ENCODE results near the gene COG5.
"Not testable (repeated sequence)": the region's sequence is repeated elsewhere in the genome, so short reads cannot be mapped to it uniquely, and the experiment has no call there.

Gene COG5

DNA sequence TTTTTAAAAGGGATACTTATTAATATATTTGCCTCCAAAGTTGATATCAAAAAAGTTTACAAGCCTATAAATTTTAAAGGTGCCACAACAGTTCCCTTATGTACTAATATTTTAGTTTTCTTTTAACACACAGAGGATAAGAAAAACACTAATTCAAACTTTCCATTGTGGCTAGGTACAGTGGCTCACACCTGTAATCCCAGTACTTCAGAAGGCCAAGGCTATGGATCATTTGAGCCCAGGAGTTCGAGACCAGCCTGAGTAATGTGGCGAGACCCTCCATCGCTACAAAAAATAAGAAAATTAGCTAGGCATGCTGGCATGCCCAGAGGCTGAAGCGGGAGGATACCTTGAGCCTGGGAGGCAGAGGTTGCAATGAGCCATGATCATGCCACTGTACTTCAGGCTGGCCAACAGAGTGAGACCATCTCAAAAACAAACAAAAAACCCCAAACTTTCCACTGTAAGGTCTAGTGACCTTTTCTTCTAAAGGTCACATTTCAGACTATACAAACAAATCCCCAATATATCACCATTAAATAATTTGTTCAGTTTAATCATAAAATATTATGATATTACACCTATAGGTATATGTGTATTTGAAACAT is 287.4 kb downstream of the COG5 start:
- DNase-seq (ENCODE audit: low spot score): no peak

DNA sequence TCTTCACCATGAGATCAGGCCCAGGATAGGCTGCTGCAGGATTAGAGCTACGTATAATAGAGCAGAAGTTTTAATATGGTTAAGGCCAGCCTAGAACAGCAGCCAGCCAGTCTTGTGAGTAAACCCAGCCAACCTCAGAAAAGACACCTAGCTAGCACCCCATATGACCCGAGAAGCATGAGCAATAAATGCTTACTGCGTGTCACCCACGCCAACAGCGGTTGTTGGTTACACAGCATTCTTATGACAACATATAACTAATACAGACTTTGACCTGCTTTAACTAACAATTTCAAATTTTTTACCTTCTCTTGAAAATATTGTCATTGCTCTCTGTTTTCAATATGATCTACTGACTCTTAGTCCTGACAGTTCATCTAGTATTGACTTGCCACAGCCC is 289.2 kb downstream of the COG5 start:
- no peak for DNase-seq (ENCODE audit: low spot score)

DNA sequence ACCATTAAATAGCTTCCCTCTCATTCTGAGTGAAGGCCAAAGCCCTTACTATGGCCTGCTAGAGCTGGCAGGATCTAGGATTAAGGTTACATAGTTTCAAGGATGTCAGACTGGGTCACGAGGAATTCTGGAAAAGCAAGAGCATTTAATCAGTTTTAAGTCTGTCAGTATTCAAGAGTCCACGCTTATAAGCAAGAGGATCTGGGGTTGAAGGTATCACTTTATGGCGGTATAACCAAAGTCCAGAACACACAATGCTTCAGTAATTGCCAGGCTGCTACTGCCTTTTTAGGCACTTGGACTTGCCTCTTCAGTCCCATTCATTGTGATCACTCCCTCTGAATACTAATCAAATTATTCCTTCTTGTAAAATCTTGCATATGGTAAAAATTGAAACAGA is 293.9 kb downstream of the COG5 start:
- DNase-seq (ENCODE audit: low spot score): no peak

DNA sequence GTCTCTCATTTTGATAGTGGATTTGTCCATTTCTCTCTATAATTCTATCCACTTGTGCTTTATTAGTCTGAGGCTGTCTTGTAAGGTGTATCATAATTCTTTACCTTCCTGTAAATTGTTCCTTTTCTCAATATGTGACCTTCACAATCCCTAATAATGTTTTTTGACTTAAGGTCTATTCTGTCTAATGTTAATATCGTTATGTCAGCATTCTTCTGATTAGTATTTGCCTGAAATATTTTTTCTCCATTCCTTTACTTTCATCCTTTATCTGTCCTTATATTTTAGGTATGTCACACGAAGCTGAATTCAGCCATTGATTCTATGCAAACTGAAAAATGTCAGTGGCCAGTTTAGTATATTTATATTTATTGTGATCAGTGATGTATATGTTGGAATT is 295.1 kb downstream of the COG5 start:
- no peak for DNase-seq (ENCODE audit: low spot score)

DNA sequence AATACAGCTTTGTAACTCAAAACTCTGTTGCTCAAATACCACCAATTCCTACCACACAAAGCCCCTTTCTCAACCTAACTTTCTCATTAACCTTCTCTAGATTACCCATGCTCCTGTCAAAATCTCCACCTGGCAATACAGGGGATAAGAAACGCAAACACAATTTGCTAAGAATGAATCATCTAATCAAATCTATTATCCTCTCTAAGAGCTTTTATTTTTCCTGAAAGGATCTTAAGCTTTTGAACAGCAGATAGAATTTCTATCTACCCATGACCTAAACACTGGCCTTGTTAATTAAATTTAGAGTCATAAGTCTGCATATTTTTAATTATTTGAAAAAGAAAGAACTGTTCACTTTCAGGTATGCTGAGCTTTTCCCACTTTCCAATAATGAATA is 296.6 kb downstream of the COG5 start:
- no peak for DNase-seq (ENCODE audit: low spot score)

DNA sequence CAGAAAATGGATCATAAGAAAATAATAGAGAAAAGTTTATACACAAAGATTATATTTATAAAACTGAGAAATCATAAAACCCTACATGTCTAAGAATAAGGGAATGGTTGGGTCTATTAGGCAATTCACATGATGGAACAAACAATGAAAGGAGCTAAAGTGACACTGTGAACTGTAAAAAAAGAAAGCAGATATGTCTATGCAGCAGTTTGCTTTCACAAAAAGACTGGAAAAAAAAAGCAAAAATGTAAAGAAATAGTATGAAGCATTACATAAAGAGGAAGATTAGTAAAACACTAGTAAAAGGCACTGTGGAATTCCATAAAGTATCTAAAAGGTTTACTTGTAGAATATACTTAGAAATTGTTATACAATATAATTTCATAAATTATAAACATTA is 299.0 kb downstream of the COG5 start:
- no peak for DNase-seq (ENCODE audit: low spot score)

DNA sequence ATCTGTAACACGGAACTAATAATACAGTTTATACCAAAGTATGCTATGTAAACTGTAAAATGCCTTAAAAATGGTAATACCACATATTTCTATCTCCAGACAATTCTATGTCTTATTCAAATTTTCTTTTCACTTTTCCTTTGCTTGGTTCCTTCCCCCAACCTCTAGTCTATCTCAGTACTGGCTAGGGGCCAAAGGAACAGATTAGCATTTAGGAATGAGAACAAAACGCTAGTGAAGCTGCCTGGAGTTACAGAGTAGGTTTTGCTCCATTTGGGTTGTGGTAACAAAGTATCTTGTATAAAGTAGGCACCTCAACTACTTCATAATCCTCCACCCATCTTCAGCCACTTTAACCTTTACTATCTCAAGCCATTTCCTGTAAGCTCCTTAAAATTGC is 300.9 kb downstream of the COG5 start:
- DNase-seq (ENCODE audit: low spot score): no peak

DNA sequence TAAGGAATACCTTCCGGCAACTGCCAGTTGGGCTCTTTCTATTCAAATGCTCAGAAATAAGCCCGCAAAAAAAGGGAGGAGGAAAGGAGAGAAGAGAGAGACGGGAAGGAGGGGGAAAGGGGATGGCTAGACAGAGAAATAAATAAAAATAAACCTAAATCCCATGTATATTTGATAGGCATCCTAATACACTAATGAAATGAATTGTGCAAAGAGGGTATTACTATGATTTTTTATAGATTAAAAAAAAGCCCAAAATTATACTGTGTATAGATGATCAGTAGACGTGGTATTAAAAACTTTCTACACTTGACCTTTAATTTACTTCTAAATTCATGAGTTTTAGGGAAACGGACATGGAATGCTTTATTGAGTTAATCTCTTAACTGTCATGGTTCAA is 305.0 kb downstream of the COG5 start:
- DNase-seq (ENCODE audit: low spot score): no peak

DNA sequence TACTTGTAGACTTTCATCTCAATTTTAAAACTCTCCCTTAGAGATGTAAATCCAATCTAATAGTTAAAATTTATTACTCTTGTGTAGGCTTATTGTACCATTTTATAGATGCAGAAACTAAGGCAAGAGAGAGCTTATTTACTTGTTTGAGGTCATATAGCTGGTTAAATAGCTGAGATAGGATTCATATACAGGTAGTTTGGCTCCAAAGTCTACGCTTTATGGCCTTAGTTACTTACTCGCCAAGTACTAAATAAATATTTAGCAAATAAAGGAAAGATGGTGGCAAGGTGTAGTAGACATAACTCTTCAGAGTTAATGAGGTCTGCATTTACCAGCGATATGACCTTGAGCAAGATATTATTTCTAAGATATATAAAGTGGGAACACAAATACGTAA is 308.1 kb downstream of the COG5 start:
- no peak for DNase-seq (ENCODE audit: low spot score)

DNA sequence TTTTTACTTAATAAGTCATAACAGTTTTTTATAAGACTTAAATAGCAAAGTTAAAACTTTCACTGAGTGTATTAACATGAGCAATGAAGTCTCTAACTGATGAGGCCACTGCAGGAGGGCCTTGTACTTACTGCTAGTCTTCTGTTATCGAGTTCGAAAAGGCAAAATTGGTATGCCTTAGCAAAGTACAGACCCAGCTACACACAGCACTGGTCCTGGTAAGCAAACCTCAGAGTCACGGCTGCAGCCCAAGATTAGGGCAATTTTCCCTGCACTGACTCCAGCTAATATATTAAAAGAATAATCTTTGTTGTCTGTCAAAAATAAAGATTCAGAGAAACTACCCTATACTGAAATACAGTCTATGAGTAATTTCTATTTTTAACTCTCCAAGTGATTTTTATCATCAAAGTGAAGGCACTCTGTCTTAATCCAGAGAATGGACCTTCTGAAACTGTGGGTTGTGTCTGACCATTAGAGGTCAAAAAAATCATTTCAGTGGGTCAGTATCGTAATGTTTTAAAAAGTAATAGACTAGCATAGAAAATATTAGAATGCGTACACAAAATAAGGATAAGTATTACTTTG is 309.2 kb downstream of the COG5 start:
- no peak for DNase-seq (ENCODE audit: low spot score)

DNA sequence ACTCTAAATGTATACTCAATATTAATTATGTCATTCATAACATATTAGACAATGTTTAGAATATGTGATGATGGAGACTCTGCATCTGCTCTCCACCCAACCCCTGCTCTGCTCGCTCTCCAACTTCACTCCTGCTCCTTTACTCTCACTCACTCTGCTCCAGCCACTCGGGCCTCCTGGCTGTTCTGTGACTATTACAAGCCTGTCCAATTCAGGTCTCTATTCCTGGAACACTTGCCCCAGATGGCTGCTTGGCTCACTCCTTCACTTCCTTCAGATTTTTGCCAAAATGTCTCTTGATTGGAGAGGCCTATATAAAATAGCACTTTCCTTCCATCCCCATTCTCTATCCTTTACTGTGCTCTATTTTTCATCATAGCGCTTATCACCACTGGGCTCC is 310.1 kb downstream of the COG5 start:
- no peak for DNase-seq (ENCODE audit: low spot score)

DNA sequence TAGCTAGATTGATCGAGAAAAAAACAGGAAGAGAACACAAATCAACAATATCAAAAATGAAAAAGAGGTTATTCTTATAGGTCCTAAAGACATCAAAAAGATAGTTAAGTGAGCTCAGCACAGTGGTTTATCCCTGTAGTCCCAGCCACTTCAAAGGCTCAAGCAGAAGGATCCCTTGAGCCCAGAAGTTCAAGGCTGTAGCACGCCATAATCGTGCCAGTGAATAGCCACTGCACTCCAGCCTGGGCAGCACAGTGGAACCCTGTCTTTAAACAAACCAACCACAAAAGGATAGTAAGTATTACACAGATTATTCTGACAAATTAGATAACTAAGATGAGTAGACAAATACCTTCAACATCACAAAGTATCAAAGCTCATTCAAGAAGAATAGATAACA is 311.8 kb downstream of the COG5 start:
- no peak for DNase-seq (ENCODE audit: low spot score)

DNA sequence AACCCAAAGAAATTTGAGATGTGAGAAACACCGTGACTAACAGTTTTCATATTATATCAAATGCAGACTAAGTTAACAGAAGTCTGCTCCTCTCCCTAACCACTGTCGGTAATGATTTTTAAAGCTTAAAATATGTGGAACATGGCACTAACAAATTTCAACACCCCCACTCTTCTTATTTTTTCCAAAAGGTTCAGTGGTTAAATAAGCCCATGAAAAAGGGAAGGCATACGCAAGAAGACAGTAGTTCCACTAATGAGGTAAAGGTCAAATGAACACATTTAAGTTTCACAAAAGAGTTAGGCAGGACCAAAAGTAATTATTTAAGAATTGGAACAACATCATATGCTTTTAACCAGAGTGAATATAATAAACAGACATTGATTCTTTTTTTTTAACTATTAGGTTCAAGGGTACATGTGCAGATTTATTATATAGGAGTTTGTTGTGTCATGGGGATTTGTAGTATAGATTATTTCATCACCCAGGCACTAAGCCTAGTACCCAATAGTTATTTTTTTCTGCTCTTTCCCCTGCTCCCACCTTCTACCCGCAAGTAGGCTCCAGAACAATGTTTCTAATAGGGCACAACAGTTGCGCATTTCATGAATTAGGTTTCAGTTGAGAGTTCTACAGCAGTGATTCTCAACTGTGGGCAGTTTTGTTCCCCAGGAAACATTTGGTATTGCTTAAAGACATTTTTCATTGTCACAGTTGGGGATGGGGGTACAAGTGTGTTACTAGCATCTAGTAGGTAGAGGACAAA is 315.0 kb downstream of the COG5 start:
- no peak for DNase-seq (ENCODE audit: low spot score)

DNA sequence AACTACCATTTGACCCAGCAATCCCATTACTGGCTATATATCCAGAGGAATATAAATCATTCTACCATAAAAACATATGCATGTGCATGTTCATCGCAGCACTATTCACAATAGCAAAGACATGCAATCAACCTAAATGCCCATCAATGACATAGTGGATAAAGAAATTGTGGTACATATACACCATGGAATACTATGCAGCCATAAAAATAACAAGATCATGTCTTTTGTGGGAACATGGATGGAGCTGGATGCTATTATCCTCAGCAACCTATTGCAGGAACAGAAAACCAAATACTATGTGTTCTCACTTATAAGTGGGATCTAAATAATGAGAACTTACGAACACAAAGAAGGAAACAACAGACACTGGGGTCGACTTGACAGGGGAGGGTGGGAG is 316.9 kb downstream of the COG5 start:
- DNase-seq (ENCODE audit: low spot score): not testable (repeated sequence)

DNA sequence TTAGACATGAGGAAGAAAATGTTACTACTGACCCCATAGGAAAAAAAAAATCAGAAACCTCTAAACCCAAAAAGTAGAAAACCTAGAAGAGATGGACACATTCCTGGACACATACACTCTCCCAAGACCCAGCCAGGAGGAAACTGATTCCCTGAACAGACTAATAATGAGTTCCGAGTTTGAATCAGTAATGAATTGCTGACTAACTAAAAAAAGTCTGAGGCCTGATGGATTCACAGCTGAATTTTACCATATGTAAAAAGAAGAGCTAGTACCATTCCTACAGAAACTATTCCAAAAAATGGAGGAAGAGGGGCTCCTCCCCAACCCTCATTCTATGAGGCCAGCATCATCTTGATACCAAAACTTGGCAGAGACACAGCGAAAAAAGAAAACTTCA is 319.1 kb downstream of the COG5 start:
- DNase-seq (ENCODE audit: low spot score): no peak

DNA sequence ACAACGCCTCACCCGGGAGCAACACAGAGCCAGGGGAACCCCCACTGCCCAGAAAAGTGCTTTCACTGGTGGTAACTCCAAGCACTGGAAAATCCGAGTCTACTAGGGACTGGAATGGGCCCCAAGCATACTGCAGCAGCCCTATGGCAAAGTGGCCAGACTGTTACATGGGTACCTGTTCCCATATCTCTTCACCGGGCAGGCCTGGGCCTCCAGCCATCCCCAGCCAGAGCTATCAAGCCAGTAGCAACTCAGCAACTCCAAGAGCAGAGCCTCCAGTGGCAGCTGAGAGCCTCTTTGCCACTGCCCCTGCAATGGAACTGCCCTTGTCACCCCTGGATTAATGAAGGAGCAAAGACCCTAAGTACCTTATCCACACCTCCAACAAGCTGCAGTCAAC is 321.5 kb downstream of the COG5 start:
- no peak for DNase-seq (ENCODE audit: low spot score)

DNA sequence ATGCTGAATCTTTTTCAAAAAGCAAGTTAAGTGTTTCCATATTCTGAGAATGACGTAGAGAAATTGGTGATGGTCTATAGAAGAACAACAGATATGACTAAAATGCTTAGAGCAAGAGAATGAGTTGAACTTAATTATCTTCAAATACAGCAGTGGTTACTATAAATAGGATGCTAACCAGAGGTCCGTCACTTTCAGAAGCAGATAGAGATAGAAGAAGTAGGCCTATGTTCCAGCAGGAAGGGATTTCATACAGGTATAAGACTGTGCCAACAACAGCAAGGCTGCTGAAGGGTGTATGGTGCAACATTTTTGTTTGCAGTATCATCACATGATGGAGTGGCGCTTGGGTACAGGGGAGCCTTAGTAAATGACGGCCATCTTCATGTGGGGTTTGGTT is 326.3 kb downstream of the COG5 start:
- DNase-seq (ENCODE audit: low spot score): no peak

DNA sequence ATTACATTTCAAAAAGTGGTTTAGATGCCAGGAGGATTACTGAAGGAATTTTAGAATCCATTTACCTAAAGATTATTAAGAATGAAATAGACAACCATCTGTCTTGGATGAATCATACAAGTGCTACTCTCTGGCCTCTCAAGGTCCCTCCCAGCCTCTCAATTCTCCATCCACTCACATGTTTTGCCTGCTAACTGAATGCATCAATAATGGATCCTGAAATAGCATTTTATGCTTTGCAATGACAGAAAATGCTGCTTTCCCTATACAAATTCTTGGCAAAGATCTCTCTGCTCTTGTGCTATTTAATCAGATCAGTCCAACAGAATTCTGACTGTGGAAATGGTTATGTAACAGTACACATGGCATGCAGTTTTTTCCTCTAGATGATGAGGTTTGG is 326.9 kb downstream of the COG5 start:
- DNase-seq (ENCODE audit: low spot score): no peak

DNA sequence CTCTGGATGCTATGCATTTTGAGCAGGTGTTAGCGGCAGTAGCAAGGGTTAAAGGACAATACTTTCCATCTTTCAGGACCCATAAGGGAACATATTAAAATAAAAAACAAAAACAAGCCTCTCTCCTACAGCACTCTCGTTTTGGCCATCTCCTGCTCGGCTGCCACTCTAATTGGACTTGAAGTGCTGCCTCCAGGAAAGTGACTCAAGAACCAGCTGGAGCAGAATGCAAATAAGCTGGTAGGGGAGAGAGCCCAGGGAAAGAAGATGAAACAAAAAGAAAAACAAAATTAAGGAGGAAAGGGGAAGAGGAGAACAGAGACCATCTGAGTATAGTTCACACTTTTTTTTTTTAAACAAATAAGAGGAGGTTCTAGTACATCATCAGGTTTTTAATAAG is 329.3 kb downstream of the COG5 start:
- DNase-seq (ENCODE audit: low spot score): no peak

DNA sequence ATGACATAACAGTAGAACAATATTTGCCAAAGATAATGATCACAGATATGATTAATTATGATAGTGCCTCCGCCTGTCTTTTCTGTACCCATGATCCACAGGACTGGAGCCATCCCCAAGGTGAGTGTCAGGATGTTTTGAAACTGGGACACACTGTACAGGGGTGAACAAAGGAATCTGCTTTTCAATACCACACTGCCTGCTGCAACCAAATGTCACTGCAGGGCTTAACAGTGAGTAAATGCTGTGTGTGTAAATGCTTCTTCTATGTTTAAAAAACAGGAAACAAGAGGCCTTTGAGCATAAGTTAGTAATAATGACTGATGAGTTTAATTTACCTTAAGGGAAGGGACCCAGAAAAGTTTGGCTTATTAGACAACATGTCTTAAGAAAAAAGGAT is 329.7 kb downstream of the COG5 start:
- DNase-seq (ENCODE audit: low spot score): no peak

DNA sequence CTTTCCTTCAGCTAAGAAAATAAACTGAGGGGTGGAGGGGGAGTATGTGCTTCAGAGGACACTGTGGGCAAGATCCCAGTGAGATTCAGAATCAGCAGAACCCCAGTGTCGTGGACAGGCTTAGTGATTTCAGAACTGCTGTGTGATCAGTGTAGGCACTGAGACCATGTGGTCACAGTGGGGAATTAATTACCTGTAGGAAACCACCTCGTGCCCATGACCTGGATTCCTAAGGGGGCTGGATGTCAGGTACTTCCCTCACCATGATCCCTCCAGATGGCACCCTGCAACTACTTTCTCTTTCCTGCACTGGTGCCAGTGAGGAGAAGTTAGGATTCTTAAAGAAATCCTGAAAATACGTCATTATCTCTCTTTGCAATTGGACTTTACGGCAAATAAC is 330.5 kb downstream of the COG5 start:
- DNase-seq (ENCODE audit: low spot score): no peak

DNA sequence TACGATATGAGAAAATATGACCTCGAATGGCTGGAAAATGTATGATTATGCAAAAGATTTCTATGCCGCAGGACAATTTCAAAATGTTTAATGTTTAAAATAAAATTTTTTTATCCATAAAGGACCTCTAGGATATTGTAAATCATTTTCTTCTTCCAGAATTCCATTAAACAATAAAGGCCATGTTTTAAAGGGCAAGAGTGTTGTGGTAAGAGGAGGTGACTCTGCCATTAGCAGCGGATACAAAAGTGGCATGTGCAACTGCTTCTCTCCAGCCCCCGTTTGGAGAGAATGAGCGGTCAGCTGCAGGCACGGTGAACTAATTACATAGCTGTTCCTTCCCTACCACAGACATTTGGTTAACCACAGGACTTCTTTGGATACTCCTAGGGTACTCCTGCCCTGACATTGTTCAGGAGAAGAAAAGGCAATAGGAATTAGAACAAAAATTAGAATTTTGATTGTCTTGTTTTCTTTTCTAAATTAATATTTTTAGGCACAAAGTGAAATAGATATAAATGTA is 331.1 kb downstream of the COG5 start:
- no peak for DNase-seq (ENCODE audit: low spot score)

DNA sequence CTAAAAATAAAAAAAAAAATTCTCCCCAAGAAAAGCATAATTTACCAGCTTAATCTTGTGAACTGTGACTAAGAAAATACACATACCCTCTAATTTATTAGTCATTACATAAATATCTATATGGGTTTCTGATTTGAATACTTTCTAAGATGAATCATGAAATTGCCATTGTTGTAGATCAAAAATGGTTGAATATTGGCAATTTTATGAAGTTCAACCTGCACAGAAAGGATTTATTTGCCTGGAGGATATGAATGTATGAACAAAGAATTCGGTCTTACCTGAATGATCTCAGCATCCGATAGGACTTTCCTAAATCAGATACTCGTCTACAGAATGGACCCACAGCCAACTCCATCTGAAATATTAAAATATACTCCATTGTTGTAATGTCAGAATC is 333.4 kb downstream of the COG5 start:
- no peak for DNase-seq (ENCODE audit: low spot score)

DNA sequence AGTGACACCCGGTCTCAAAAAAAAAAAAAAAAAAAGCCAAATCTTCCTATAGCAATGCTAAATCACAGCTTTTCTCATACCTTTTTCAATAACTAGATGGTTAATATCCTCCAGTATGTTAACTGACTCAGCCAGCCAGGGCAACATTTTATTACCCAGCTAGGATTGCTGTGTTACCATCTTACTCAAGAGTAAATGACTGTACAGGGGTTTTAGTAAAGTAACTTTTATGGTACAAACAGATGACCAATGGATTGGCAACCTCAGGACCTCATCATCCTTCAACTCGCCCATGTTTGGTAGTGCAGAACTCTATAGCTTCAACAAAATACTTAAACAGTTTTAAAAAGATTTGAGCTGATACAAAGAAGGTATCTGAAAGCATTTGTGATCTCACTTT is 335.4 kb downstream of the COG5 start:
- DNase-seq (ENCODE audit: low spot score): no peak

All from CD4-positive, alpha-beta T cell treated with Interleukin-6 at 100 ng/mL for 8 hours (primary cell).